GM23248 (cell line): ENCODE data around the gene NXPE2. TPM values are rescaled to one million over a fixed set of nuclear protein-coding genes. Genes with fewer than 3 reads are reported as not detected.

Experiments
- DNase-seq: peaks from one replicate; pipeline ENCODE4 v3.0.0-alpha.2; 2015
- H2AFZ ChIP-seq: fragments of 200-600 bp; sonication (generic); 2 replicates; pipeline ENCODE4 v1.6.1; 2016; ENCODE audit warnings: antibody characterized with exemption
- H3F3A ChIP-seq: fragments of 200-600 bp; sonication (generic); 2 replicates; pipeline ENCODE4 v1.6.1; 2016; ENCODE audit warnings: mild to moderate bottlenecking, antibody characterized with exemption, mixed run types; ENCODE audit not compliant: insufficient read depth
- H3K27ac ChIP-seq: fragments of 200-600 bp; sonication (generic); 2 replicates; pipeline ENCODE4 v1.5.1; 2016; ENCODE audit warnings: mild to moderate bottlenecking
- H3K27me3 ChIP-seq: fragments of 200-600 bp; sonication (generic); replicated peaks from 2 replicates; pipeline ENCODE4 v1.6.1; 2016; ENCODE audit warnings: mild to moderate bottlenecking; ENCODE audit not compliant: insufficient read depth
- H3K36me3 ChIP-seq: fragments of 200-600 bp; sonication (generic); 2 replicates; pipeline ENCODE4 v1.6.1; 2016; ENCODE audit warnings: low read depth, mild to moderate bottlenecking
- H3K4me1 ChIP-seq: fragments of 200-600 bp; sonication (generic); 2 replicates; pipeline ENCODE4 v1.6.1; 2016; ENCODE audit warnings: mild to moderate bottlenecking; ENCODE audit not compliant: insufficient read depth
- H3K4me2 ChIP-seq: fragments of 200-600 bp; sonication (generic); one replicate; pipeline ENCODE4 v1.6.1; 2016; ENCODE audit warnings: mild to moderate bottlenecking; ENCODE audit not compliant: unreplicated experiment
- H3K4me3 ChIP-seq: fragments of 200-600 bp; sonication (generic); 2 replicates; pipeline ENCODE4 v1.5.1; 2016; ENCODE audit warnings: mild to moderate bottlenecking
- H3K79me2 ChIP-seq: fragments of 200-600 bp; sonication (generic); 2 replicates; pipeline ENCODE4 v1.6.1; 2016; ENCODE audit warnings: mild to moderate bottlenecking; ENCODE audit not compliant: insufficient read depth
- H3K9ac ChIP-seq: fragments of 200-600 bp; sonication (generic); 2 replicates; pipeline ENCODE4 v1.6.1; 2016; ENCODE audit warnings: mild to moderate bottlenecking
- H3K9me2 ChIP-seq: fragments of 200-600 bp; sonication (generic); 2 replicates; pipeline ENCODE4 v1.6.1; 2016; ENCODE audit warnings: mixed run types, mild to moderate bottlenecking, moderate library complexity; ENCODE audit not compliant: insufficient read depth
- H3K9me3 ChIP-seq: fragments of 200-600 bp; sonication (generic); one replicate; pipeline ENCODE4 v1.6.1; 2017; ENCODE audit warnings: low read depth
- H4K20me1 ChIP-seq: fragments of 200-600 bp; sonication (generic); 2 replicates; pipeline ENCODE4 v1.6.0; 2016; ENCODE audit not compliant: insufficient read depth
- EZH2 ChIP-seq: fragments of 200-600 bp; sonication (generic); IDR thresholded peaks from 2 replicates; pipeline ENCODE4 v1.6.1; 2018; ENCODE audit warnings: antibody characterized with exemption, mild to moderate bottlenecking; ENCODE audit not compliant: insufficient read depth, poor library complexity, severe bottlenecking
- EZH2phosphoT487 ChIP-seq: fragments of 200-600 bp; sonication (generic); IDR thresholded peaks from 2 replicates; pipeline ENCODE4 v1.6.1; 2018; ENCODE audit warnings: antibody characterized with exemption, moderate library complexity, mild to moderate bottlenecking, low read depth; ENCODE audit not compliant: insufficient read depth
- WGBS, 2 experiments: methylation state at CpG; one replicate each; pipeline ENCODE4 v1.1.6; 2015 to 2017; ENCODE audit warnings: low lambda C conversion rate in 2 of 2, low coverage in 1 of 2; ENCODE audit errors: missing lambda C conversion rate in 2 of 2; 5-methylcytosine and 5-hydroxymethylcytosine counted together
- in situ Hi-C: fragments of 300-500 bp; cut with MboI; formaldehyde crosslinking; loops from 2 replicates; pipeline ENCODE4 v1.15.0; 2020
- polyA plus RNA-seq: library from polyadenylated mRNA; unstranded; fragments of >200 nt; fragmentation: Nextera tagmentation; extraction: Ambion mirVana; gene quantifications from 2 replicates; pipeline ENCODE4 v1.2.1, GENCODE V29; 2016
- total RNA-seq: library from RNA; depleted of rRNA; stranded (reverse); fragments of >200 nt; shearing (Covaris generic); gene quantifications from 2 replicates; pipeline ENCODE4 v1.2.3, GENCODE V29; 2014; rRNA removed

Gene NXPE2
- total and polyA plus RNA-seq, 2 experiments from 2014 or later: 0.13 TPM; not detected in 1

GRCh38 chr11:114745150-114745671 lies 66.9 kb downstream of the NXPE2 start:
- no peaks in the 10 kb centered on the region for H4K20me1 ChIP-seq
- H3F3A ChIP-seq: no peaks in the 10 kb centered on the region
- 47 to 48% methylated on average over 2 of the region's 2 CpGs for WGBS, 2 experiments
- H2AFZ ChIP-seq: no peak overlapping the region
- DNase-seq: no peak
- H3K4me1 ChIP-seq: no peaks in the 10 kb centered on the region
- no peak overlapping the region for H3K27ac ChIP-seq
- no peaks in the 10 kb centered on the region for H3K27me3 ChIP-seq
- no peaks in the 10 kb centered on the region for H3K79me2 ChIP-seq
- no peak overlapping the region for H3K4me3 ChIP-seq
- H3K9me3 ChIP-seq: no peaks in the 10 kb centered on the region
- no peaks in the 10 kb centered on the region for H3K36me3 ChIP-seq
- H3K9me2 ChIP-seq: no peaks in the 10 kb centered on the region
- in situ Hi-C loops: no loop called here
- H3K9ac ChIP-seq: no peak overlapping the region
- no peak overlapping the region for H3K4me2 ChIP-seq
- TF ChIP-seq EZH2 (no peak), EZH2phosphoT487 (no peak)

DNA sequence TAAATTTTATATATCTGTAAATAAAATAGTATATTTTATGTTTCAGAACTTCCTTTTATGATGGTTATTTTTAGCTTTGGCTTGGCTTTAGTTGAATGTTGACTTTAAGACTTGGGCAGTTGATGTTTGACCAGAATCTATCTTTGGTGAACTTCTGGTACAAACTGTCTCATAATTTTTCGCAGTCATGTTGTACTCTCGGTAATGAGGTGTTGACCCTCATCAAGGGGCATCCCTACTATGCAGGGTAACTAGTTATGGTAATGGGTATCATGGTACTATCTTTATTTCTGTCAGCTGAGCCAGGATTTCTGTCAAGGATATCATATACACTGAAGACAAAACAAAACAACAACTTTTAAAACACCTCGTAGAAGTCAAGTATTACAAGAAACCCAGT lies 67.7 kb downstream of the NXPE2 start:
- H3K9ac ChIP-seq: no peak overlapping the region
- no peaks in the 10 kb centered on the region for H3K9me2 ChIP-seq
- no peaks in the 10 kb centered on the region for H3K4me1 ChIP-seq
- in situ Hi-C loops: no loop called here
- DNase-seq: no peak
- H3F3A ChIP-seq: no peaks in the 10 kb centered on the region
- no peak overlapping the region for H2AFZ ChIP-seq
- H3K9me3 ChIP-seq: no peaks in the 10 kb centered on the region
- TF ChIP-seq EZH2phosphoT487: no peak
- no peak for TF ChIP-seq EZH2
- WGBS, 2 experiments: 53% methylated on average over 3 of the region's 3 CpGs
- H3K4me2 ChIP-seq: no peak overlapping the region
- H3K36me3 ChIP-seq: no peaks in the 10 kb centered on the region
- H3K27ac ChIP-seq: no peak overlapping the region
- no peaks in the 10 kb centered on the region for H3K27me3 ChIP-seq
- no peaks in the 10 kb centered on the region for H4K20me1 ChIP-seq
- H3K4me3 ChIP-seq: no peak overlapping the region
- H3K79me2 ChIP-seq: no peaks in the 10 kb centered on the region

Other genes with a start within 250 kb of the NXPE2 start
- gene REXO2, start 239.1 kb upstream of the NXPE2 start, total RNA-seq: 245 and 350 TPM in 2 replicates
- 407 and 418 TPM in 2 replicates for gene REXO2, start 239.1 kb upstream of the NXPE2 start, polyA plus RNA-seq
- gene NXPE1, start 118.6 kb upstream of the NXPE2 start, total RNA-seq: not detected in 2 replicates
- not detected in 2 replicates for gene NXPE1, start 118.6 kb upstream of the NXPE2 start, polyA plus RNA-seq
- not detected in 2 replicates for gene NXPE4, start 82.7 kb upstream of the NXPE2 start, total RNA-seq
- not detected in 2 replicates for gene NXPE4, start 82.7 kb upstream of the NXPE2 start, polyA plus RNA-seq